GM12892 (cell line): ENCODE measurements around the gene ARFGEF3.

ENCODE experiments used
- POLR2A ChIP-seq: IDR thresholded peaks from 2 replicates; pipeline ENCODE4 v1.6.1; 2011; ENCODE audit warnings: low read depth, low read length, control low read depth
- POLR2AphosphoS5 ChIP-seq: IDR thresholded peaks from 2 replicates; pipeline ENCODE4 v1.6.1; 2011; ENCODE audit warnings: low read depth, low read length, control low read depth
- TAF1 ChIP-seq: IDR thresholded peaks from 2 replicates; pipeline ENCODE4 v1.6.1; 2011; ENCODE audit warnings: low read depth, mild to moderate bottlenecking, control low read depth, low read length, borderline replicate concordance

GRCh38 chr6:138277835-138278234 lies 116.1 kb downstream of the ARFGEF3 start:
- TF ChIP-seq POLR2AphosphoS5 (no peak), POLR2A (no peak), TAF1 (no peak)
